B cell (primary cell): ENCODE measurements around the gene ZNF423. TPM values are rescaled to one million over a fixed set of nuclear protein-coding genes. Genes with fewer than 3 reads are reported as not detected.

Experiments used
- ATAC-seq: fragments of 200-7000 bp; cut with Tn5 transposase; one replicate; pipeline ENCODE4 v1.10.0; 2021; ENCODE audit warnings: low read depth, mild to moderate bottlenecking, moderate number of reproducible peaks, moderate library complexity
- CTCF ChIA-PET: fragments of 350-600 bp; sonication (Branson Sonifier 250); formaldehyde crosslinking; loops from one replicate; lab custom pipeline; 2021; ENCODE audit warnings: antibody characterized with exemption, inconsistent platforms; lab: Charles Lee
- POLR2A ChIA-PET: fragments of 350-600 bp; sonication (Branson Sonifier 250); formaldehyde crosslinking; loops from one replicate; lab custom pipeline; 2021; ENCODE audit warnings: antibody characterized with exemption; lab: Charles Lee
- DNase-seq: peaks from one replicate; pipeline ENCODE4 v3.0.0; 2013
- H2AFZ ChIP-seq: 2 replicates; pipeline ENCODE4 v1.6.1; 2012; ENCODE audit warnings: mild to moderate bottlenecking, low read depth, low read length; ENCODE audit not compliant: insufficient read depth, poor library complexity, severe bottlenecking
- H3K27ac ChIP-seq, 2 donors: 1 replicate in 1 of 2; 2 replicates in 1 of 2; pipeline ENCODE4 v1.5.1; 2012 to 2013; ENCODE audit warnings: low read length in 2 of 2, mild to moderate bottlenecking in 2 of 2, moderate library complexity in 1 of 2
- H3K27me3 ChIP-seq, 4 experiments: fragments of 200-600 bp in 1 of 4; sonication (generic) in 1 of 4; replicated peaks in 1 of 4; 1 replicate in 2 of 4; 2 replicates in 2 of 4; pipeline versions ENCODE4 v1.6.1 to v1.7.0; 2013 to 2016; ENCODE audit warnings: low read length in 3 of 4, mild to moderate bottlenecking in 2 of 4, mixed read lengths in 1 of 4, moderate library complexity in 1 of 4; ENCODE audit not compliant: insufficient read depth in 4 of 4, control insufficient read depth in 3 of 4; ENCODE audit errors: control extremely low read depth in 1 of 4
- H3K36me3 ChIP-seq, 2 experiments: replicated peaks in 1 of 2; 1 replicate in 1 of 2; 2 replicates in 1 of 2; pipeline versions ENCODE4 v1.6.1 to v1.7.1; 2013; ENCODE audit warnings: low read length in 1 of 2; ENCODE audit not compliant: insufficient read depth in 2 of 2, control insufficient read depth in 1 of 2; ENCODE audit errors: control extremely low read depth in 1 of 2, extremely low read depth in 1 of 2
- H3K4me1 ChIP-seq, 2 donors: fragments of 200-600 bp in 1 of 2; sonication (generic) in 1 of 2; 1 replicate in 1 of 2; 2 replicates in 1 of 2; pipeline versions ENCODE4 v1.5.1 to v1.6.1; 2013 to 2017; ENCODE audit warnings: low read length in 2 of 2; ENCODE audit not compliant: control insufficient read depth in 2 of 2, insufficient read depth in 2 of 2
- H3K4me2 ChIP-seq: replicated peaks from 2 replicates; pipeline ENCODE3; 2012; ENCODE audit warnings: mild to moderate bottlenecking, low read depth, low read length; ENCODE audit not compliant: poor library complexity, severe bottlenecking
- H3K4me3 ChIP-seq, 5 experiments: fragments of 200-600 bp in 1 of 5; sonication (generic) in 1 of 5; 1 replicate in 3 of 5; 2 replicates in 2 of 5; pipeline versions ENCODE4 v1.5.1 to v1.7.0; 2011 to 2016; ENCODE audit warnings: low read length in 4 of 5, mild to moderate bottlenecking in 4 of 5, low read depth in 2 of 5, control low read depth in 1 of 5, moderate library complexity in 1 of 5; ENCODE audit not compliant: insufficient read depth in 1 of 5; ENCODE audit errors: control extremely low read depth in 1 of 5, extremely low read depth in 1 of 5
- H3K79me2 ChIP-seq: fragments of 200-600 bp; sonication (generic); one replicate; pipeline ENCODE4 v1.6.0; 2016; ENCODE audit warnings: low read length; ENCODE audit not compliant: control insufficient read depth, insufficient read depth
- H3K9ac ChIP-seq: fragments of 200-600 bp; sonication (generic); 2 replicates; pipeline ENCODE4 v1.6.1; 2017; ENCODE audit warnings: mild to moderate bottlenecking, low read length, moderate library complexity
- H3K9me3 ChIP-seq, 3 donors: one replicate each; pipeline versions ENCODE4 v1.6.1 to v1.7.1; 2013; ENCODE audit warnings: low read length in 2 of 3; ENCODE audit not compliant: control insufficient read depth in 2 of 3, insufficient read depth in 1 of 3; ENCODE audit errors: control extremely low read depth in 1 of 3
- H4K20me1 ChIP-seq: 2 replicates; pipeline ENCODE4 v1.6.0; 2012; ENCODE audit warnings: mild to moderate bottlenecking, low read length; ENCODE audit not compliant: insufficient read depth, control insufficient read depth, poor library complexity, severe bottlenecking
- H3K27ac Mint-ChIP-seq: one replicate; pipeline ENCODE4 v1.8.0; 2021; ENCODE audit warnings: mixed read lengths
- H3K27me3 Mint-ChIP-seq: one replicate; pipeline ENCODE4 v1.8.0; 2021; ENCODE audit warnings: mixed read lengths
- H3K4me1 Mint-ChIP-seq: one replicate; pipeline ENCODE4 v1.8.0; 2021; ENCODE audit warnings: mixed read lengths
- H3K4me3 Mint-ChIP-seq: one replicate; pipeline ENCODE4 v1.8.0; 2021; ENCODE audit warnings: mixed read lengths
- H3K9me3 Mint-ChIP-seq: one replicate; pipeline ENCODE4 v1.8.0; 2022; ENCODE audit warnings: mixed read lengths; ENCODE audit not compliant: insufficient read depth
- EZH2 ChIP-seq: IDR thresholded peaks from 2 replicates; pipeline ENCODE4 v1.6.1; 2012; ENCODE audit warnings: borderline replicate concordance, low read depth, mild to moderate bottlenecking, moderate library complexity, low read length; ENCODE audit not compliant: insufficient read depth, poor library complexity, severe bottlenecking
- WGBS: methylation state at CpG from one replicate; pipeline ENCODE4 v1.1.5; 2013; ENCODE audit warnings: missing lambda C conversion rate; ENCODE audit not compliant: insufficient coverage; 5-methylcytosine and 5-hydroxymethylcytosine counted together
- intact Hi-C: fragments of 100-400 bp; cut with micrococcal nuclease; formaldehyde crosslinking; loops from one replicate; pipeline ENCODE4 v1.10.0; 2022
- polyA plus RNA-seq: library from polyadenylated mRNA; depleted of rRNA; stranded (reverse); fragments of >200 nt; gene quantifications from 2 replicates; pipeline ENCODE4 v1.2.3, GENCODE V29; 2012
- total RNA-seq, 2 donors: library from RNA; stranded (reverse); fragments of 120-200 nt in 1 of 2; gene quantifications; 1 replicate in 1 of 2; 2 replicates in 1 of 2; pipeline versions ENCODE4 v1.2.3 to v1.2.4, GENCODE V29; 2013 to 2022
- TF ChIP-seq, protein P1 (sequence below): fragments of 200-600 bp; IDR thresholded peaks from one replicate; pipeline ENCODE4 v1.8.0; 2022; ENCODE audit warnings: antibody characterized with exemption, mild to moderate bottlenecking

ZNF423 gene
- total and polyA plus RNA-seq, 2 donors (not counting 1 experiment from before 2014, with no cell fraction given) = not detected

DNA sequence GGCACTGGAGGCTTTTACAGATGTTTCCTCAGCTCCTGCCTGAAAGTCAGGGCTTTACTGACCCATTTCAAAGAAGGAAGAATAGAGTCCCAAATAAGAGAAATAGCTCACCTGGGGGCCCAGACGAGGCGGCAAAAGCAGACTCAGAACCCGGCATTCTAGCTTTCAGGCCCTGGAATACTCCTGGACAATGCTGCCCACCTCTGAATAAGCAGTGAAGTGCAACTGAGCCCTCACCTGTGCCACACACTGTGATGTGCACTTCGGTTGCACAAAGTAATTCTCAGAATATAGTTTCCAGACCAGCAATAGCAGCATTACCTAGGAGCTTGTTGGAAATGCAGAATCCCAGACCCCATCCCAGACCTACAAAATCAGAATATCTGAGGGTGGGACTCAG is 54.6 kb downstream of the ZNF423 start:
- Histone ChIP-seq H3K4me2 (no peak overlapping the region), H3K79me2 (no peaks in the 10 kb centered on the region), H3K27ac (no peak overlapping the region), H3K9ac (no peak overlapping the region), H3K9me3 (no peaks in the 10 kb centered on the region), H4K20me1 (no peaks in the 10 kb centered on the region), H3K4me3 (no peak overlapping the region), H2AFZ (no peak overlapping the region), H3K36me3 (no peaks in the 10 kb centered on the region), H3K27me3 (no peaks in the 10 kb centered on the region), H3K4me1 (no peaks in the 10 kb centered on the region)
- 86% methylated on average over 4 of the region's 4 CpGs for WGBS
- TF ChIP-seq, protein P1, sequence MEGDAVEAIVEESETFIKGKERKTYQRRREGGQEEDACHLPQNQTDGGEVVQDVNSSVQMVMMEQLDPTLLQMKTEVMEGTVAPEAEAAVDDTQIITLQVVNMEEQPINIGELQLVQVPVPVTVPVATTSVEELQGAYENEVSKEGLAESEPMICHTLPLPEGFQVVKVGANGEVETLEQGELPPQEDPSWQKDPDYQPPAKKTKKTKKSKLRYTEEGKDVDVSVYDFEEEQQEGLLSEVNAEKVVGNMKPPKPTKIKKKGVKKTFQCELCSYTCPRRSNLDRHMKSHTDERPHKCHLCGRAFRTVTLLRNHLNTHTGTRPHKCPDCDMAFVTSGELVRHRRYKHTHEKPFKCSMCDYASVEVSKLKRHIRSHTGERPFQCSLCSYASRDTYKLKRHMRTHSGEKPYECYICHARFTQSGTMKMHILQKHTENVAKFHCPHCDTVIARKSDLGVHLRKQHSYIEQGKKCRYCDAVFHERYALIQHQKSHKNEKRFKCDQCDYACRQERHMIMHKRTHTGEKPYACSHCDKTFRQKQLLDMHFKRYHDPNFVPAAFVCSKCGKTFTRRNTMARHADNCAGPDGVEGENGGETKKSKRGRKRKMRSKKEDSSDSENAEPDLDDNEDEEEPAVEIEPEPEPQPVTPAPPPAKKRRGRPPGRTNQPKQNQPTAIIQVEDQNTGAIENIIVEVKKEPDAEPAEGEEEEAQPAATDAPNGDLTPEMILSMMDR = no peak
- TF ChIP-seq EZH2 = no peak
- no peak for ATAC-seq
- Mint-ChIP-seq H3K4me3 (no peak overlapping the region), H3K27me3 (no peaks in the 10 kb centered on the region), H3K27ac (no peak overlapping the region), H3K4me1 (no peaks in the 10 kb centered on the region), H3K9me3 (no peaks in the 10 kb centered on the region)
- intact Hi-C loops = no loop called here
- DNase-seq = no peak
- ChIA-PET POLR2A (no interaction called here), CTCF (no interaction called here)

DNA sequence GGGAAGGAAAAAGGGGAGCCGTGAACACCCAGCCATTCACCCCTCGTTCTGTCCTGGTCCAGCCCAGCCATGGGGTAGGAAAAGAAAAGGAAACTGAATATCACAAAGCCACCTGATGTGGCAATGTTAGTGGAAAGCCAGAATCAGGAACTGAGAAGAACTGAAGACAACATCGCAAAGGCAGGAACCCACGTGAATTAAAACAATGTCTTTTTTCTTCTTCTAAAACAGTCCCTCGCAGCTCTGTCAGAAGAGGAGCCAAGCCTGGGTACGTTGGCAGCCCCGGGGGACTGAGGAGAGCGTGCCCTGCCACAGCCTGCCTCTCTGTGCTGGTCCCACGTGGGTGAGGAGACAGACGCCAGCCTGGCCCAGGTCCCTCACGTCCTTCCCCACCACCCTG is 55.0 kb downstream of the ZNF423 start:
- H3K9ac ChIP-seq = no peak overlapping the region
- H3K27me3 ChIP-seq = no peaks in the 10 kb centered on the region
- no peaks in the 10 kb centered on the region for H3K79me2 ChIP-seq
- WGBS = 0% methylated on average over 7 of the region's 11 CpGs
- Mint-ChIP-seq H3K9me3 (no peaks in the 10 kb centered on the region), H3K4me3 (no peak overlapping the region), H3K27ac (no peak overlapping the region), H3K4me1 (no peaks in the 10 kb centered on the region), H3K27me3 (no peaks in the 10 kb centered on the region)
- ATAC-seq (no peak), DNase-seq (no peak)
- H3K4me2 ChIP-seq = no peak overlapping the region
- intact Hi-C loops = no loop called here
- POLR2A ChIA-PET = no interaction called here
- H3K36me3 ChIP-seq = no peaks in the 10 kb centered on the region
- no peak for TF ChIP-seq EZH2
- TF ChIP-seq, protein P1 = no peak
- H3K4me1 ChIP-seq = no peaks in the 10 kb centered on the region
- H3K9me3 ChIP-seq = no peaks in the 10 kb centered on the region
- H3K27ac ChIP-seq = no peak overlapping the region
- H2AFZ ChIP-seq = no peak overlapping the region
- CTCF ChIA-PET = no interaction called here
- no peaks in the 10 kb centered on the region for H4K20me1 ChIP-seq
- H3K4me3 ChIP-seq = no peak overlapping the region
